CD4-positive, alpha-beta T cell treated with Interferon alpha-2 for 1 hour (primary cell): ENCODE results near the gene RIMKLA.
A peak's percentile ranks its signal among the peaks of the same experiment; 100 is the strongest.

Source experiments
- DNase-seq, 2 donors: peaks; one replicate each; pipeline ENCODE4 v3.0.0-alpha.2; 2020 to 2022

The RIMKLA gene

DNA sequence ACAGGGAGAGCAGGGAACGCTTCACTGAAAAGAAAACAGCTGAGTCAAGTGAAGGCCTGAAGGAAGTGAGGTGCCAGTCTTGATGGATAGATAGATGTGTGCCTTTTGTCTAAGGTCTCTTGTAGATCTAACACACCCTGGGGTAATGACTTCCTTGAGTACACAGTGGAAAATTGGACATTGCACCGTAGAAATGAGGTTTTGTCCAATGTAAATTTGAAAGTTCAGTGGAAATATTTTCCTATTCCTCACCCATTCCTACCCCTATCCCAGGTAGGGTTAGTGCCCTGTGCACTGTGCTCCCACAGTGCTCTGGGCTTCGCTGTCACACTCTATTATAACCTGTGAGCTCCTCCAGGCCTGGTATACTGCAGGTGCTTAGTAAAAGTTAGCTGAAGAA, 50.9 kb downstream of the RIMKLA start:
- DNase-seq = no peak

- DNase-seq = no peak
Measured at GRCh38 chr1:42432714-42433113, 52.1 kb downstream of the RIMKLA start.

- no peak for DNase-seq
Measured at GRCh38 chr1:42433369-42433768, 52.8 kb downstream of the RIMKLA start.

GRCh38 chr1:42434340-42434739, 53.7 kb downstream of the RIMKLA start:
- DNase-seq = no peak

GRCh38 chr1:42439940-42440339, 59.3 kb downstream of the RIMKLA start:
- no peak for DNase-seq

DNA sequence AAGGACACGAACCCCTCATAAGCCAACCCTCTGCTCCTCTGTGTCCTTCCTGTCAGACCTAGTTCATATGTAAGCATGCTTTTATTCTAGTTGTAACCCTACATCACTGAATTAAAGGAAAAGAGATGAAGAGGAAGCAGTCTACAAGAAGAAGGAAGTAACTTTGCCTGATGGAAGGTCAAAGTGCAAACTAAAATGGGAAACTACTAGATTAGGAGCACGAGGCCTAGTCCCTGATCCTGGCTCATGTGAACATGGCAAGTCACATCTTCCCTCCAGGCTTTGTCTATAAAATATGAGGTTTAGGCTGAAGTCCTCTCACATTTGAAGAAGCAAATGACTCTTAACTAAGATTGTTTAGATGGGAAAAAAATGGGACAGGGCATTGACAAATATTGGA, 62.1 kb downstream of the RIMKLA start:
- no peak for DNase-seq

- no peak for DNase-seq
Measured at GRCh38 chr1:42449256-42449655, 68.7 kb downstream of the RIMKLA start.

GRCh38 chr1:42450061-42450460, 69.5 kb downstream of the RIMKLA start:
- no peak for DNase-seq

GRCh38 chr1:42453386-42453785, 72.8 kb downstream of the RIMKLA start:
- DNase-seq = no peak

GRCh38 chr1:42454403-42454802, 73.8 kb downstream of the RIMKLA start:
- DNase-seq = no peak

- peak; percentile 88 to 92 for DNase-seq
Measured at GRCh38 chr1:42456010-42456753, 75.6 kb downstream of the RIMKLA start, which contains the start of the genes PPCS and ZMYND12. Gene PPCS (plus strand): TSS chr1:42456543. CDS start chr1:42456566, 23 bp downstream. Gene ZMYND12 (minus strand): TSS chr1:42456022. CDS start chr1:42455997, 25 bp downstream.

- DNase-seq = peak; percentile 59 to 69
Measured at GRCh38 chr1:42456754-42457089, 76.1 kb downstream of the RIMKLA start.

DNA sequence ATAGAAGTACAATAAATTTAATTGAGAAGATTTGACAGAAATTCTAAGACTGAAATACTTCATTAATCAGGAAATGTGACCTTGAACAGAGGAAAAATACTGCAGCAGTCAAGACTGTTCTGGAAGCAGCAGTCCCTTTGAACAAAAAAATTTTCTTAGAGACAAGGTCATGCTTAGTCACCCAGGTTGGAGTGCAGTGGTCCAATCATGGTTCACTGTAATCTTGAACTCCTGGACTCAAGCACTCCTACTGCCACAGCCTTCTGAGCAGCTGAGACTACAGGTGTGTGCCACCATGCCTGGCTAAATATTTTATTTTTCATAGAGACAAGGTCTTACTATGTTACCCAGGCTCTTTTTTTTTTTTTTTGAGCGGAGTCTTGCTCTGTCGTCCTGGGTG, 80.6 kb downstream of the RIMKLA start:
- no peak for DNase-seq

DNA sequence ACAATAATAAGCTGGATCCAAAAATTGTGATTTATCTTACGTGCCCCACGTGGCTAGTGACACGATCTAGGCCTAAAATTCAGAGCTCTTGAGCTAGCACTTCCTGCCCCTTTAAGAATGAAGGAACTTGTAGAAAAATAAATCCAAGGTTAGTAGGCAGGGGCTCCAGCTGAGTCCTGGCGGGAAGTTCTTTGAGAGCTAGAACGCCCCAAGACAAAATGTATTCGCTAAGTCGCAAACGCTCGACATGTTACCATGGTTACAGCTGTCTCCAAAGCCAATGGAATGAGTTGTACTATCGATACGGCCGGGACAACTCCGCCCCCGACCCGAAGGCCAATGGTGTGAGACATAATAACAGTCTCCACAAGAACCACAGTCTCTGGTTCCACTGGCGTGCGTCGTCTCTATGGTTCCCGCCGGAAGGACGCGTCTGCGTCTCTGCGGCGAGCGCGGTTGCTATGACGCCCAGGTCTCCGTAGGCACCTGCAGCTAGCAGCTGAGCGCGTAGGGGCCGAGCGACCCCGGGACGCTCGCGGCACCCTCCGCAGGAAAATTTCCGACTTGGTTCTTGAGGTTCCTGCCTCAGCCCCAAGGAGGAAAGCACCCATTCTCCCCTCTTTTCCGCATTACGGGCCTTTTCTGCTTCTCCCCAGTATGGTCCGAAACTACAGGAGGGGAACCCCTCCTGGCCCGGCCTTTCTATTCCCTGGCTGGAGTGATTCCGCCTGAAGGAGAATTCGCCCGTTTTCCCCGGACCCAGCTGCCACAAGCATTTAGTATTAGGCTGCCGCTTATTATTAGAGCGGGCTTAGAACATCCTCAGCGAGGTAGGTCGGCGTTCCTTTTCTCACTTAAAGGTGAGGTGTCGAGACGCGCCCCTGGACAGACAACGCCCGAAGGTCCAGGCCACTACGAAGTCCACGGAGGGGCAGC, 82.5 kb downstream of the RIMKLA start, which contains the start of gene CCDC30:
Gene CCDC30, plus strand, starts transcription at position 459 of the 936 bp plus-strand sequence. CDS start 17,266 bp downstream, outside the sequence.
- peak; percentile 97 to 98 for DNase-seq

- DNase-seq = no peak
Measured at GRCh38 chr1:42463921-42464320, 83.3 kb downstream of the RIMKLA start.

DNA sequence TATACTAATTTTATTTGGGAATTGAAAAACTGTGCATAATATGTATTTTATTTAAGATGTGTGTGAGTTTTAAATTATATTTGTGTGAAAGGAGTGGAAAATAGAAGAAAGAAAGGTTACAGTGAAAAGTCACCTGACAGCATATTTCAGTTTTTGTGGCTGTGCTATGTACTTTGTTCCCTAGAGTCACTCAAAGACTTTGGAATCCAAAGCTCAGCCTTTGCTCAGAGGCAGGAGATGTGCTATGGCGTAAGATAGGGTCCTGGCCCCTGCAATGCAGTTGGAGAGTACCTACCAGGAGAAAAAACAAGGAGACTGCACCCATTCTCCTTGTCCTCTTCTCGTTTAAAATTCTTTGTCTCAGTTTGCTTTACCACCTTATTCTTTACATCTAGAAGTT, 85.4 kb downstream of the RIMKLA start:
- DNase-seq = no peak

DNA sequence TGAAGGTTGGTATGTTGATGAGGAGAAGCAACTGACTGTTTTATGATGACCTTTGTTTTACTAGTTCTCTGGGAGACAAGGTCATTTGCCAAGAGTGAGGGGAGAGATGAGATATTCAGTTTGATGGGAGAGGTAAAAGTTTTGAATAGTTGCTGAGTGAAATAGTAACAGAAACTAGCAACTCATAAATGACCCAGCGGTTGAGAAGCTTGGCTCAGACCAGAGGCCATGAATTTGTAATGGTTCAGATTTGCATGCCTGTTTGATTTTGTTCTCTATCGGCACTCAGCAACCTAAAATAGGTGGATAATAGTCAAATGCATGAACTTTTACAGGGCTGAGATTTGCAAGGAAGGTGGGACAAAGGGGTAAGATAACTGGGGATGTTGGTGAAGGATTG, 89.1 kb downstream of the RIMKLA start:
- no peak for DNase-seq
